ENCODE data around the gene CAPRIN1.
"Not testable (repeated sequence)": the region's sequence is repeated elsewhere in the genome, so short reads cannot be mapped to it uniquely, and the experiment has no call there.

CAPRIN1 gene

GRCh38 chr11:34052608-34053160 lies 1.2 kb downstream of the CAPRIN1 start:
- DNase-seq, result peak; percentile 9

GRCh38 chr11:34053161-34053686 lies 1.7 kb downstream of the CAPRIN1 start:
- peak; percentile 76 for DNase-seq

- DNase-seq, result not testable (repeated sequence)
These were observed 2.8 kb downstream of the CAPRIN1 start for GRCh38 chr11:34054351-34054750.

GRCh38 chr11:34055218-34056000 lies 3.9 kb downstream of the CAPRIN1 start:
- no peak for DNase-seq

- DNase-seq, result no peak
These were observed 5.1 kb downstream of the CAPRIN1 start for GRCh38 chr11:34056672-34057071.

GRCh38 chr11:34063061-34063795 lies 11.7 kb downstream of the CAPRIN1 start:
- DNase-seq, result no peak

- DNase-seq, result no peak
These were observed 12.8 kb downstream of the CAPRIN1 start for GRCh38 chr11:34064291-34064690.

- DNase-seq, result peak; percentile 10
These were observed 14.1 kb downstream of the CAPRIN1 start for GRCh38 chr11:34065505-34066203.

GRCh38 chr11:34066766-34067165 lies 15.2 kb downstream of the CAPRIN1 start:
- peak; percentile 5 for DNase-seq

- DNase-seq, result no peak
These were observed 16.0 kb downstream of the CAPRIN1 start for GRCh38 chr11:34067383-34068065.

- DNase-seq, result peak; percentile 22
These were observed 16.6 kb downstream of the CAPRIN1 start for GRCh38 chr11:34068111-34068510.

- DNase-seq, result not testable (repeated sequence)
These were observed 19.8 kb downstream of the CAPRIN1 start for GRCh38 chr11:34071306-34071705.

- no peak for DNase-seq
These were observed 20.5 kb downstream of the CAPRIN1 start for GRCh38 chr11:34072041-34072440.

GRCh38 chr11:34072832-34073231 lies 21.3 kb downstream of the CAPRIN1 start:
- no peak for DNase-seq

- no peak for DNase-seq
These were observed 22.9 kb downstream of the CAPRIN1 start for GRCh38 chr11:34074391-34074790.

- DNase-seq, result peak; percentile 75
These were observed 23.8 kb downstream of the CAPRIN1 start for GRCh38 chr11:34075178-34075820.

GRCh38 chr11:34080609-34081008 lies 29.1 kb downstream of the CAPRIN1 start:
- no peak for DNase-seq

GRCh38 chr11:34084637-34085036 lies 33.1 kb downstream of the CAPRIN1 start:
- no peak for DNase-seq

- no peak for DNase-seq
These were observed 35.2 kb downstream of the CAPRIN1 start for GRCh38 chr11:34086554-34087283.

- DNase-seq, result no peak
These were observed 40.3 kb downstream of the CAPRIN1 start for GRCh38 chr11:34091825-34092224.

GRCh38 chr11:34094900-34095299 lies 43.4 kb downstream of the CAPRIN1 start:
- DNase-seq, result not testable (repeated sequence)

Measured in fibroblast of skin of right quadriceps (primary cell).